H54 (cell line): ENCODE measurements around the gene CSPG4.
"Not testable (repeated sequence)": the region's sequence is repeated elsewhere in the genome, so short reads cannot be mapped to it uniquely, and the experiment has no call there.

Source experiments
- DNase-seq: peaks from one replicate; pipeline ENCODE4 v3.0.0; 2011; ENCODE audit warnings: low spot score, mixed read lengths; ENCODE audit not compliant: insufficient read length
- FAIRE-seq: peaks from 3 replicates; lab custom pipeline; 2011; peaks lifted over from hg19 to GRCh38; lab: Jason Lieb, UNC
- POLR2A ChIP-seq: IDR thresholded peaks from 2 replicates; pipeline ENCODE4 v1.6.1; 2011; ENCODE audit warnings: low read depth, mild to moderate bottlenecking, low read length

CSPG4 gene

DNA sequence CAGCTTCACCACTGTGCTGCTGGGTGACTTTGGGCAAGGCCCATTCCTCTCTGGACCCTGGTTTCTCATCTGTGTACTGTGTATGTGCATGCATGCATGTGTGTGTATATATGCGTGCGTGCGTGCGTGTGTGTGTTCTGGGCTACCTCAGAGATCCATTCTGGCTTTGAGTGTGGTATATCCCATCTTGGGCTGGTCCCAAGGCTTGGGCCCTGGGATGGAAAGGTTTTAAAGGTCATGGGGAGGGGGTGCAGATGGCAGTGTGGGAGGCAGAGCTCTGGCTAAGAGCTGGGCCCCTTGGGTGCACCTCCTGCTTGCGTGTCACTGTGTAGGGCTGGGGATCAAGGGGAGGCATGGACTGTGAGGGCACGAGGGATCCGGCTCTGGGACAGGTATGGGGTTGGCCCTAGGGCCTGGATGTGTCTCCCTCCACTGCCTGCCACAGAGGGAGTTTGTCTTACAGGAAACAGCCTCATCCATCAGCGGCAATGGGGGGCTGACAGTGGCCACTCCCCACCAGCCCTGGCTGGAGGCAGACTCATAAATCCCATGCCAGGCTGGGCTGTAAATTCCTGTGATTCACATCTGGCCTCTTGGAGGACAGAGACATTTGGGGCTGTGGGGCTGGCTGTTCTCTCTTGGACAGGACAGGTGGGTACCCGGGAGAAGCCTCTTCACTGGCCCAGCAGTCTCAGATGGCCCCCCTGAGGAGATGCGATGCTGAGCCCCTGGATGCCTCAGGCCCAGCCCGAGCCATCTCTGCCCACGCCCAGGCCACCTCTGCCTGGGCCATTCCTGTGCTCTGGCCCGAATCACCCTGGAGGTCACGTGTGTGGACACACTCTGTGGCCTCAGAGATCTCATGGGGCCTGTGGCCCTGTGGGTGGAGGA is 21.4 kb upstream of the CSPG4 start:
- no peak for DNase-seq
- no peak for FAIRE-seq
- no peak for TF ChIP-seq POLR2A

DNA sequence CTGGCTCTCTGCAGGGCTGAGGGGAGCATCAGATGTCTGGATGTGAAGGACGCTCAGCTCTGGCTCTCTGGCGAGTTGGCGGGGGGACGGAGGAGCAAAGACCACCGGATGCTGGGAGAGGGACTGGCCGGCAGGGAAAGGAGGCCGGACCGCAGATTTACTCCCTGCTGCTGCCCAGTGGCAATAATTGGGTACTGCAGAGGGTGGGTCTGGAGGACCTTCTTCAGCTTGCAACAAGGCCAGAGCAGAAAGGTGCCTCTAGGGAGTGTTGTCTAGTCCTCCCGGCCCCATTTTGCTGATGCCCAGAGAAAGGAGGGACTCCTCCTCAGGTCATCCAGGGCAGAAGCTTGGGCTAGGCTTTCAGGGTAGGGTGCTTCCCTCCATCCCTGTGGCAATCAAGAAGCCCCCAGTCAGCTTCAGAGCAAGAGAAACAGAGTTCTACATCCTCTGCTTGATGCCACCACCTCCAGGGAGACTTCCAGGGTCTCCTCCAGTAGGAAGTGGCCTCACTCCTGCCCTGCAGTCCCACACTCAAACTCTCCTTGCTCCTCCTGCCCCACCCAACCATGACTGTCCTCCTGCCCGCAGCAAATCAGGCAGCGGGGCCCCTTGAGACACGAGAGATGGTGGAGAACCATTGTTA is 20.3 kb upstream of the CSPG4 start:
- TF ChIP-seq POLR2A: no peak
- no peak for FAIRE-seq
- DNase-seq: no peak

DNA sequence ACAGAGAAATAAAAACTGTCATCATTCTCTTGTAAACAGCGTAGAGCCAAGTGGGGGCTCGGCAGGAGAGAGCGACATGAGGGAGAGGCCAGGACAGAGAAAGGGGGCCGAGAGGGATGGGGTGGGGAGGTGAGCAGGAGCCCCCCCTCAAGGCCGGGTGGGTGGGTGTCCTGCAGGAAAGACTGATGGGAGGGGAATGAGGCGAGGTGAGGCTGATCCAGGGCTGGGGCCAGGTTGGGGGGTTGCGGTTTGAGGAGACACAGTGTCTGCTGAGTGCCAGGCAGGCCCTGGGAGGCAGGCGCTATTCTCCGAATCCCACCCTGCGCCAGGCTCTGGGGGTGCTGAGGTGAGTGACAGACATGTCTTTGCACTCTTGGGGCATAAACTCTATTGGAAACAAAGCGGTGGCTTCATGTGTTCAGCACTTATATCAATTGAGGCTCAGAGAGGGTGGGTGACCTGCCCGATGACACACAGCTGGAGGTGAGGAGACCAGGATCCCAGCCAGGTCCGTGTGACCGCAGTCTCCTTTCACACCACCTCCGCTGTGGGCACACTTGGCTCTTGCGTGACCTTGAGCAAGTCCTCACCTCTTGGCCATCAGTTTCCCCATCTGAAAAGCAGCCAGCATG is 19.6 kb upstream of the CSPG4 start:
- DNase-seq: no peak
- TF ChIP-seq POLR2A: no peak

DNA sequence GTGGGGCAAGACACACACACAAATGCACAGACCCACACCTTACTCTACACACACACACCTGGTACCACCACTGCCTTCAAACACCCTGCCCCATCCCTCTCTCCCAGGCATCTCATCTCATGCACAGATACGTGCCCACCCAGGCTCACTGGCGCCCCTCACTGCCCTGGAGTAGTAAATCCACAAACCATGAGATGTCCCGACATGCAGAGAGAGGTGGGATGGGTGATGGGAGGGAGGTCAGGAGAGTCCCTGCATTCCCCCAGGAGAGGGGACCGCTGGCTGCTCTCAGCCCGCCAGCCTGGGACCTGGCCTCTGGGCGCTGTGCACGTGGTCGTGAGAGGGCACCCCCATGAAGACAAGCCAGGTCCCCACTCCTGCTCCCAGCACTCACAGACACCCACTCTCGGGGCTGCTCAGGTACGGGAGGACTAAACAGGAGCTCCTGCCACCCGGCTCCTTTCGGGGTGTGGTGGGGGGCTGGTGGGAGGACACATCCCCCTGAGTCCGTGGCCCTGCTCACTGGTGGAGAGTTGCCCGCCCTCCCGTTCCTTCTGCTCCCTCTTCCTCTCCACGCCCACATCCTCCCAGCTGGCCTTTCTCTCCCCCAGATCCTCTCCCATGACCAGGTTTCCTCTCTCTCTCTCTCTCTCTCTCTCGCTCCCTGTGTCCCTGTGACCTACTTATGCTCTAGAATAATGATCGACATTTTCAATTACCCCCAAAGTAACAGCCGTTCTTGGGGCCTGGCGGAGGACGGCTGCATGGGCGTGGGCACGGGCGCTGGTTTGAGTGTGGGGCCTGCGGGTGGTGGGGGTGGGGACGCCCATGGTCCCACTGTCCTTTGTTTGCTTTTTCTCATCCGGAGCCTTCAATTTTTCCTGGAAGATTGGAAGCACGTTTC is 18.9 kb upstream of the CSPG4 start:
- FAIRE-seq (no peak), DNase-seq (no peak)
- TF ChIP-seq POLR2A: no peak

More for the DNA sequence above, 19.6 kb upstream of the CSPG4 start:
- FAIRE-seq: no peak

DNA sequence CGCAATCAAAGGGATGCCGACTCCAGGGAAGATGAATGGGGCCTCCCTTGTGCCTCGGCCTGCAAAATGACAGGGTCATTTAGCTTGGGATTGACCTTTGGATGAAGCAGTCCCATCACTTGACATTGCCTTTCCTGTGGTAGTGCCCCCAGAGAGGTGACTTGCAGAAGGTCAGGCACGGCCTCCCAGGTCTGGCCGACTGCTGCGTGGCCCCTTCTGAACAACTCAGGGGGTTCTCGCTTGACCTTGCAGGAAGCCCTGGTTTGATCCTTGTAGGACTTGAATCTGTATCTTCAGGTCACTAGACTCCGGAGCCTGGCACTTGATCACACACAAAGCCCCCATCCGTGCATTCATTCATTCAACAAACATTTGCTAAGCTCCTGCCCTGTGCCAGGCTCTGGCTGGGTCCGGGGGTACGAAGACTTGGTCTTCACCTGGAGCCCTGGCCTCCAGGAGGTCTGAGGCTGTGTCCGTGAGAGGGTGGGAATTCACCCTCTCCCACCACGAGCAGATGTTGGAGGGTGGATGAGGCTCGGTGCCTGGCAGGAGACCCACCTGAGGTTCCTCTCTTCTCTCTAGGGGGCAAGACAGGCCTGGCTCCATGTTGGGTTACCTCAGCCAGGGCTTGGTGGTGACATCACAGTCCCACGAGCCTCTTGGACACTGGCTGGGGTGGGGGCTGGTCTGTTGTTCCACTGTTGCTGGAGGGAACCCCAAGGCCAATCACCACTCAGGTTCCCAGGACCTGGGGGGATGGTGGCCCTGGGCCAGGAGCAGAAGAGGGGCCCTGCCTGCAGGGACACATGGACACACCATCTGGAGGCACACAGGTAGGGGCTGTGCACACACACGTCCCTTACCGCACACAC is 18.0 kb upstream of the CSPG4 start:
- not testable (repeated sequence) for DNase-seq, FAIRE-seq

DNA sequence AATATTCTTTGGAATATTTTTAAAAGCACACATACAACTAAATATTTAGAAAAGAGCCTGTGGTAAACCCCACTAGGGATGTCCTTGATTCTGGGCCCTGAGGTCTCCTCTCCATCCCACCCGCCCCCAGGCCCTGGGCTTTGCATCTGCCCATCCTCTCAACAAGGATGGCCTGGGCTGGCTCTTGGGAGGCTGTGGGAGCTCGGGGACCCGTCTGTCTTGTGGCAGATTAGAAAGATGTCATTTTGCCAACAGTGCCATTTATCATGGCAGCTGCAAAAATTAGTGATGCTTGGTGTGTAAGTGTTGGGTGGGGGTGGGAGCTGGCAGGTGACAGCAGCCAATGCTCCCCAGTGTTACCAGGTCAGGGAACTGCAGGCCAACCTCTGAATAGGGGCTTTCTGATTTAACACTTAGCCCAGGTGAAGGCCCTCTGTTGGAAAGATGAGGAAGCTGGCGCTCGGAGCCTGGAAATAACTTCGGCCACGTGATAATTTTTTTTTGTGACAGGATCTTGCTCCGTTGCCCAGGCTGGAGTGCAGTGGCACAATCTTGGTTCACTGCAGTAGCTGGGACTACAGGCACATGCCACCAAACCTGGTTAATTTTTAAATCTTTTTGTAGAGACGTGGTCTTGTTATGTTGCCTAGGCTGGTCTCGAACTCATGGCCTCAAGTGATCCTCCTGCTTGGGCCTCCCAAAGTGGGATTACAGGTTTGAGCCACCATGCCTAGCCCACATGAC is 16.9 kb upstream of the CSPG4 start:
- DNase-seq (no peak), FAIRE-seq (no peak)
- no peak for TF ChIP-seq POLR2A

DNA sequence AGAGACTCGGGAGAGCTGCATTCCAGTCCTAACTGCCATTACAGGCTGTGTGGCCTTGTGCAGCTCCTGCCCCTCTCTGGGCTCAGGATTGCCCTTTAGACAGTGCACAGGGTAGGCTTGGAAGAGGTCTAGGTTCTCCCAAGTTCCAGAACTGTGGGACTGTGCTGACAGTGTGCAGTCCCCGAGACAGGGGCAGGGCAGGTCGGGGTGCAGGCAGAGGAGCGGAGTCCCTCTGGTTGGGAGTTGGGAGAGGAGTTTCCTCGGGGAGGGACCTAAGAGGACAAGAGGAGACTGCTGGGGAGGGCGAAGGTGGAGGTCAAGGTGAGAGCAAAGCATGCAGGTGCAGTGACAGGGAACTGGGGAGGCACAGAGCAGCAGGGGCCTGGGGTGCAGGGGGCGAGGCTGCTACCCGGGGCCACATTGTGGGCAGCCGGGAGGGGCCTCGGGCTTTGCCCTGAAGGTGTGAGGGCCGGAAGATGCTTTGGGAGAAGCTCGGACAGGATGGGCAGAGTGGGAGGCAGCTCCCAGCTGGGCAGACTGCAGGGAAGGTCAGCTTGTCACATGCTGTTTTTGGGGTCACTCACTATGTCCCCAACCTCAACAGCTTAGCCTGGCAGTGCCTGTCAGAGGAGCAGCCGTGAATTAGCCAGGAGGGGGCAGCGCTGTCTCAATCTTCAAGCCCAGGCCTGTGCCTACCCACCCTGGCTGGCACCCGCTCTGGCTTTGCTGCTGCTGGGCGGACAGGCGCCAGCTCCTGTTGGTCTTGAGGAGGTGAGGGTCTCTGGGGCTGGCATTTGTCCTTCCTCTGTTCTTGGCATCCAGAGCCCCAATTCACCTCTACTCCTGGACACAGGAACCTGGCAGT is 15.4 kb upstream of the CSPG4 start:
- no peak for TF ChIP-seq POLR2A
- DNase-seq (no peak), FAIRE-seq (no peak)

DNA sequence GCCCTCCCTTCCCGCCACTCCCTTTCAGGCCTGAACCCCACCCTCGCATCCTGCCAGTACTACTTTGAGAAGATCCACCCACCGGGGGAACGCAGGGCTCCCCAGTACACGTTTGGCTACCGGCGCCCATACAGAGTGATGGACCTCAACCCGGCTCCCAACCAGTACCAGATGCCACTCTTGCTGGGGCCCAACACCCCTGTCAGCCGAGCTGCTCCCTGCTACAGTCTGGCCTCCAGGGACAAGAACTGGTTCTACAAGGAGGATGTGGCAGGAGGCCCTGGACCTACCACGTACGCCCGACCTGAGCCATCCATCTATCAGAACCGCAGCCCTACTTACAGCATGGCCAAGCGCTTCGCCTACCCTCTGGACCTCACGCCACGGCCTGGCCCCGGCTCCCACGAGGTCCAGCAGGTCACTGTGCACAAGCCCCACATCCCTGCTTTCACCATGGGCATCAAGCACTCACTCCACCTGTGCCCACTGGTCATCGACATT is 14.4 kb upstream of the CSPG4 start:
- FAIRE-seq (no peak), DNase-seq (no peak)
- TF ChIP-seq POLR2A: no peak

DNA sequence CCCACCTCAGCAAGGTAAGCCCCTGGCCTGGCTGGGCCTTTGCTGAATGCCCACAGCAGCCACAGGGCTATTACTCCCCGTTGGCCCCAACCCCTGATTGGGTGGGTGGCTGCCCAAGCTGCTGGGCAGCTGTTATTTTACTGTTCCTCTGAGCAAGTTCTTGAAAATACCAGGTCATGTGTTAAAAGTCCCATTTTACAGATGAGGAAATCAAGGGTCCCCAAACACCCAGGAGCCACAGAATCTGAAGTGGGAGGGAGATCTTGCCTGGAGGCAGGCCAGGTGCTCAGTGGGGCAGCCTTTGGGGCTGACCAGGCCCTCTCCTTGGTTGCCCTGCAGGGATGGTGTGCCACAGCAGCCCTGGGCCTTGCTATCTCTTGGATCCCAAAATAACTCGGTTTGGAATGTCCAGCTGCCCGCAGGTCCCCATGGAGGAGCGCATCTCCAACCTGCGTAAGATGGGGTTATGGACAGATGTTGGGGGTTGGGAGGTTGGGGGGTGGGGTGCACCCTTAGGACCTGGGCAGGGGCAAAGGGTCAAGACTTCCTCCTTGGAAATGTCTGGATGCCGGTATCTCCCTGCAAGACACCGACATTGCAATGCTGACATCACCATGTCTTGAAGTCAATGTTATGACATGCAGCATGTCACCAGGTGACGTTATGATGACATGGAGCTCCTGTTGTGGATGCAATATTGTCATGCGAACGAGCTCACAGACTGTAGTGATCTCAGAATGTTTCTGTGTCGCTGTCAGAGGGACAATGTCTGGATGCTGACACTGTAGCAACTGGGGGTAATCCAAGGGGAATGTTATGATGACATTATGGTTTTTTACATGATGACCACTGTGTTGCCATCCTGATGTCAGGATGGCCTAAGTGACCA is 13.3 kb upstream of the CSPG4 start:
- DNase-seq (no peak), FAIRE-seq (no peak)
- TF ChIP-seq POLR2A: no peak
